Measurements from ENCODE around the gene CAMSAP1. TPM values are rescaled to one million over a fixed set of nuclear protein-coding genes. Genes with fewer than 3 reads are reported as not detected.

CAMSAP1 gene
- total and polyA plus RNA-seq, 10 of the 15 experiments (the other 5 are each of a cell fraction or from before 2014, with no cell fraction given), result 1.4 to 24.7 (median 8.0) TPM

- H4K20me1 ChIP-seq (ENCODE audit: control insufficient read depth, insufficient read depth), result no peaks in the 10 kb centered on the region
- no TSS peak for BruUV-seq (replicated peaks)
- H3K4me3 ChIP-seq, result no peak overlapping the region
- DNase-seq (ENCODE audit: low read depth, low spot score), result no peak
- no peak for FAIRE-seq
- H3K27me3 ChIP-seq (replicated peaks in 1 of 2; ENCODE audit: control insufficient read depth in 2 of 2, insufficient read depth in 2 of 2, low read length in 1 of 2), result no peaks in the 10 kb centered on the region
- no peak overlapping the region for H3K4me2 ChIP-seq (ENCODE audit: control insufficient read depth, insufficient read depth)
- no peak overlapping the region for H2AFZ ChIP-seq (ENCODE audit: control insufficient read depth, low read depth, low read length)
- RAD21 ChIA-PET (ENCODE audit: unreplicated experiment), result no interaction called here
- no peaks in the 10 kb centered on the region; the same call in 2 of the 3 replicates for H3K9me3 ChIP-seq (replicated peaks; ENCODE audit: control insufficient read depth, insufficient read depth, low read length)
- 95% methylated on average over 7 of the region's 7 CpGs for WGBS (ENCODE audit: insufficient coverage, insufficient replicate concordance, low lambda C conversion rate, missing lambda C conversion rate)
- SMC1A ChIA-PET (ENCODE audit: uncharacterized antibody, unreplicated experiment), result no interaction called here
- H3K4me1 ChIP-seq (ENCODE audit: control insufficient read depth, insufficient read depth, low read length), result no peaks in the 10 kb centered on the region
- POLR2A ChIA-PET, result no interaction called here
- TF ChIP-seq USF2 (IDR thresholded peaks at IDR 0.05; ENCODE audit: borderline replicate concordance, low read depth, low read length), result no peak
- no peak for TF ChIP-seq ZNF622 (IDR thresholded peaks at IDR 0.05)
- no peak for TF ChIP-seq RAD21 (IDR thresholded peaks at IDR 0.05; ENCODE audit: insufficient read depth, low read depth, low read length)
- TF ChIP-seq, protein P1, sequence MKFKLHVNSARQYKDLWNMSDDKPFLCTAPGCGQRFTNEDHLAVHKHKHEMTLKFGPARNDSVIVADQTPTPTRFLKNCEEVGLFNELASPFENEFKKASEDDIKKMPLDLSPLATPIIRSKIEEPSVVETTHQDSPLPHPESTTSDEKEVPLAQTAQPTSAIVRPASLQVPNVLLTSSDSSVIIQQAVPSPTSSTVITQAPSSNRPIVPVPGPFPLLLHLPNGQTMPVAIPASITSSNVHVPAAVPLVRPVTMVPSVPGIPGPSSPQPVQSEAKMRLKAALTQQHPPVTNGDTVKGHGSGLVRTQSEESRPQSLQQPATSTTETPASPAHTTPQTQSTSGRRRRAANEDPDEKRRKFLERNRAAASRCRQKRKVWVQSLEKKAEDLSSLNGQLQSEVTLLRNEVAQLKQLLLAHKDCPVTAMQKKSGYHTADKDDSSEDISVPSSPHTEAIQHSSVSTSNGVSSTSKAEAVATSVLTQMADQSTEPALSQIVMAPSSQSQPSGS (IDR thresholded peaks at IDR 0.05; ENCODE audit: low read length), result no peak
- TF ChIP-seq CBX3 (IDR thresholded peaks at IDR 0.05; ENCODE audit: borderline replicate concordance, low read depth), result no peak
- no peak for TF ChIP-seq CHD4 (IDR thresholded peaks at IDR 0.05)
- CTCF ChIA-PET, result interaction anchor here (0.6 to 1.1 kb wide), 2 partner anchors 14 to 299 kb away, joined by 3 to 5 read pairs; no protein-coding TSS in a partner anchor
- no peaks in the 10 kb centered on the region; the same call in 1 of the 2 replicates for H3K79me2 ChIP-seq (ENCODE audit: control insufficient read depth, insufficient read depth, low read length)
- intact Hi-C loops (cut with micrococcal nuclease; ENCODE audit: unreplicated experiment) (no loop called here), in situ Hi-C loops (cut with MboI) (no loop called here)
- no peak overlapping the region for H3K27ac ChIP-seq (ENCODE audit: control insufficient read depth, insufficient read depth)
- no peak overlapping the region for H3K9ac ChIP-seq (ENCODE audit: control insufficient read depth, insufficient read depth, low read length)
- no peak for ATAC-seq
- peaks cover 4 to 8% of the 10 kb centered on the region in 2 experiments; a peak in 3 of 4 replicates for H3K36me3 ChIP-seq (ENCODE audit: control insufficient read depth in 2 of 2, insufficient read depth in 2 of 2, low read length in 1 of 2)
Observed at GRCh38 chr9:135840539-135840938, 66.8 kb downstream of the CAMSAP1 start.
